ENCODE measurements around the gene KCTD5.

The KCTD5 gene

DNA sequence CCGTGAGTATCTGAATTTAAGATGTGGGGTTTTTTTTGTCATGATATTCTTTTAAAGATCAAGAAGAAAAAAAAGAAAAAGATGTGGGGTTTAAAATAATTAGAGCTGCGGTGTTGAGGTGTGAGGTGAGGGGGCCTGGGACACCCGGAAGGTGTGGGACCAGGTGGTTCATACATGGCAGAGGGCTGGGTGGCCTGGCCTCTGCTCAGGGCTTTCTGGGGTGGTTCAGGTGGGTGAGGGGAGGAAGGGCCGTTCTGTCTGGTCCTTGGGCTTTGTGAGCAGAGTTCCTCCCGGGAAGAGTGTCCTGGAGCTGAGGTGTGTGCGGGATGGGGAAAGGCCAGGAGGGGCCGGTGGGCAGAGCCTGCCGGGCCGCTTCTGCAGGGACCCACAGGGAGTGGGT is 32.7 kb downstream of the KCTD5 start:
- peaks cover 0 to 17% (median 3%) of the 10 kb centered on the region in 4 donors for H3K4me1 ChIP-seq
- peaks cover 0 to 20% of the 10 kb centered on the region in 2 donors for H3K27me3 ChIP-seq
- no peak overlapping the region for H3K4me3 ChIP-seq
- H3K36me3 ChIP-seq, result peaks cover 0 to 3% (median 1%) of the 10 kb centered on the region in 3 donors
- intact Hi-C loops (cut with DNase I; ENCODE audit: low total_unique reads), result no loop called here
- TF ChIP-seq, protein P1, sequence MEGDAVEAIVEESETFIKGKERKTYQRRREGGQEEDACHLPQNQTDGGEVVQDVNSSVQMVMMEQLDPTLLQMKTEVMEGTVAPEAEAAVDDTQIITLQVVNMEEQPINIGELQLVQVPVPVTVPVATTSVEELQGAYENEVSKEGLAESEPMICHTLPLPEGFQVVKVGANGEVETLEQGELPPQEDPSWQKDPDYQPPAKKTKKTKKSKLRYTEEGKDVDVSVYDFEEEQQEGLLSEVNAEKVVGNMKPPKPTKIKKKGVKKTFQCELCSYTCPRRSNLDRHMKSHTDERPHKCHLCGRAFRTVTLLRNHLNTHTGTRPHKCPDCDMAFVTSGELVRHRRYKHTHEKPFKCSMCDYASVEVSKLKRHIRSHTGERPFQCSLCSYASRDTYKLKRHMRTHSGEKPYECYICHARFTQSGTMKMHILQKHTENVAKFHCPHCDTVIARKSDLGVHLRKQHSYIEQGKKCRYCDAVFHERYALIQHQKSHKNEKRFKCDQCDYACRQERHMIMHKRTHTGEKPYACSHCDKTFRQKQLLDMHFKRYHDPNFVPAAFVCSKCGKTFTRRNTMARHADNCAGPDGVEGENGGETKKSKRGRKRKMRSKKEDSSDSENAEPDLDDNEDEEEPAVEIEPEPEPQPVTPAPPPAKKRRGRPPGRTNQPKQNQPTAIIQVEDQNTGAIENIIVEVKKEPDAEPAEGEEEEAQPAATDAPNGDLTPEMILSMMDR (IDR thresholded peaks at IDR 0.05), result no peak
- DNase-seq, result no peak
- H3K27ac ChIP-seq, result no peak overlapping the region
- H3K9me3 ChIP-seq, result no peaks in the 10 kb centered on the region

DNA sequence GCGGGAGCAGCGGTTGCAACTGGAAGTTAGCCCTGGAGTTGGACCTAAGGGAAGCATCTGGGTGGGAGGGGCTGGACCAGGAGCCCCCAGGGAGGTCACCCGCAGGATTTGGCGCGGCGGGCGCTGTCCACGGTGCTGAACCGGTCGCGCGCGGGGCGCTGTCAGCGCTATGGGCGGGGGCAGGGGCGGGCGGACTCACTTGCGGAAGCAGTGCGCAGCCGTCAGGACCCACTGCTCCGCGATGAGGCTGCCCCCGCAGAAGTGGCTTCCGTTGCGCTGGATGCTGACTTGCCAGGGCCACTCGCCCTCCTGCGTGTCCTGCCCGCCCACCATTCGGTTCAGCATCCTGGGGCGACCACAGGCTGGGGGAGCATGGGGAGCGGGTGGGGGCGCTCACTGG is 33.2 kb downstream of the KCTD5 start:
- Histone ChIP-seq H3K27ac (no peak overlapping the region), H3K4me1 (peaks cover 0 to 22% (median 7%) of the 10 kb centered on the region in 4 donors), H3K36me3 (no peaks in the 10 kb centered on the region), H3K27me3 (peaks cover 0 to 20% of the 10 kb centered on the region in 2 donors), H3K9me3 (no peaks in the 10 kb centered on the region), H3K4me3 (no peak overlapping the region)
- peak in 1 of 2 donors; percentile 66 for DNase-seq
- TF ChIP-seq, protein P1 (IDR thresholded peaks at IDR 0.05), result no peak
- intact Hi-C loops (cut with DNase I; ENCODE audit: low total_unique reads), result no loop called here

GRCh38 chr16:2715966-2716885 is 33.9 kb downstream of the KCTD5 start:
- Histone ChIP-seq H3K9me3 (no peaks in the 10 kb centered on the region), H3K27ac (no peak overlapping the region), H3K4me3 (no peak overlapping the region), H3K27me3 (peaks cover 0 to 20% of the 10 kb centered on the region in 2 donors), H3K36me3 (no peaks in the 10 kb centered on the region), H3K4me1 (peaks cover 0 to 25% (median 9%) of the 10 kb centered on the region in 4 donors)
- DNase-seq, result peak in 1 of 2 donors; percentile 57
- TF ChIP-seq, protein P1 (IDR thresholded peaks at IDR 0.05), result no peak
- intact Hi-C loops (cut with DNase I; ENCODE audit: low total_unique reads), result no loop called here

- no peak for DNase-seq
- peaks cover 0 to 30% (median 13%) of the 10 kb centered on the region in 4 donors for H3K4me1 ChIP-seq
- peaks cover 0 to 20% of the 10 kb centered on the region in 2 donors for H3K27me3 ChIP-seq
- intact Hi-C loops (cut with DNase I; ENCODE audit: low total_unique reads), result no loop called here
- no peaks in the 10 kb centered on the region for H3K36me3 ChIP-seq
- H3K27ac ChIP-seq, result no peak overlapping the region
- no peaks in the 10 kb centered on the region for H3K9me3 ChIP-seq
- no peak overlapping the region for H3K4me3 ChIP-seq
- TF ChIP-seq, protein P1 (IDR thresholded peaks at IDR 0.05), result no peak
Observed at GRCh38 chr16:2716948-2717347, 34.6 kb downstream of the KCTD5 start.

DNA sequence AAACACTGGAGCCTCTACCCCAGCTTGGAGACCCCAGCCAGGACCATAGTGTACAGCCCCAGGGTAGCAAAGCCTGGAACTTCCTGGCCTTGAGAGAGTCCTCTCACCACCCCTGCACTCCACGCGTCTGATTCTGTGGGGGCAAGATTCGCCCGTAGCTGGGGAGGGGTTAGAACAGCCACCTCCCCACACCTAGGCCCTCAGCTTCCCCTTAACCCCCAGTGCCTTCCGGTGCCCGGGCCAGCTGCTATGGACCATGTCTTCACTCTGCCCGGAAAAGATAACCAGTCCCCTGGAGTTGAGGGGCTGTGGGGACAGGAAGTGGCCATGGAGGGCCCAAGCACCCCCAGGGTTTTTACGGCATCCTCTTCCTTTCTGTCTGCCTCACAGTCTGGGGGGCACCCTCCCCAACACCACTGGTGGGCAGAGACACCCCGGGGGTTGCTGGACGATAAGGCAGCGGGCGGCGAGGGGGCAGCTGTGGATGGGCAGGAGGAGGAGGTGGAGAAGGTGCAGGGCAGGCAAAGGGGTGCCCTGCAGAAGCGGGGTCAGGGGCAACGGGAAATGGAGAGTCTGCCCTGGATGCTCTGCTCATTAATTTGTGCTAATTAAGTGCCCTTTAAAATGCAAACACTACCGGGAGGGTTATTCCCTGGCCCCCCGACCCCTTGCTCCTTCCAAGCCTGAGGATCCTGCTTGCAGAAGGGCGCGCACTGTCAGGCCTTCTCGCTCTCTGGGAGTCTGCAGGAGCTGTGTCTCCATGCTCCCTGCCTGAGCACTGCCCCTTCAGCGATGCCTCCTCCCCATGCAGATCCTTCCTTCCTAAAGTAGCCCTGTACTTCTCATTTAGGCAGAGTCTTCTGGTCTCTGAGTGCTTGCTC is 35.3 kb downstream of the KCTD5 start:
- no peak overlapping the region for H3K4me3 ChIP-seq
- no peaks in the 10 kb centered on the region for H3K36me3 ChIP-seq
- H3K27me3 ChIP-seq, result peaks cover 0 to 20% of the 10 kb centered on the region in 2 donors
- no peak overlapping the region for H3K27ac ChIP-seq
- H3K4me1 ChIP-seq, result peaks cover 0 to 30% (median 13%) of the 10 kb centered on the region in 4 donors
- TF ChIP-seq, protein P1 (IDR thresholded peaks at IDR 0.05), result no peak
- intact Hi-C loops (cut with DNase I; ENCODE audit: low total_unique reads), result no loop called here
- DNase-seq, result no peak
- H3K9me3 ChIP-seq, result no peaks in the 10 kb centered on the region
